GM12801 (cell line): Measurements from ENCODE around the gene TNFRSF8.

Experiments used
- TF ChIP-seq, protein P1 (sequence below): IDR thresholded peaks from one replicate; pipeline ENCODE4 v1.5.1; 2011; ENCODE audit warnings: control low read depth; ENCODE audit not compliant: insufficient read length; ENCODE audit errors: extremely low read depth

The TNFRSF8 gene

DNA sequence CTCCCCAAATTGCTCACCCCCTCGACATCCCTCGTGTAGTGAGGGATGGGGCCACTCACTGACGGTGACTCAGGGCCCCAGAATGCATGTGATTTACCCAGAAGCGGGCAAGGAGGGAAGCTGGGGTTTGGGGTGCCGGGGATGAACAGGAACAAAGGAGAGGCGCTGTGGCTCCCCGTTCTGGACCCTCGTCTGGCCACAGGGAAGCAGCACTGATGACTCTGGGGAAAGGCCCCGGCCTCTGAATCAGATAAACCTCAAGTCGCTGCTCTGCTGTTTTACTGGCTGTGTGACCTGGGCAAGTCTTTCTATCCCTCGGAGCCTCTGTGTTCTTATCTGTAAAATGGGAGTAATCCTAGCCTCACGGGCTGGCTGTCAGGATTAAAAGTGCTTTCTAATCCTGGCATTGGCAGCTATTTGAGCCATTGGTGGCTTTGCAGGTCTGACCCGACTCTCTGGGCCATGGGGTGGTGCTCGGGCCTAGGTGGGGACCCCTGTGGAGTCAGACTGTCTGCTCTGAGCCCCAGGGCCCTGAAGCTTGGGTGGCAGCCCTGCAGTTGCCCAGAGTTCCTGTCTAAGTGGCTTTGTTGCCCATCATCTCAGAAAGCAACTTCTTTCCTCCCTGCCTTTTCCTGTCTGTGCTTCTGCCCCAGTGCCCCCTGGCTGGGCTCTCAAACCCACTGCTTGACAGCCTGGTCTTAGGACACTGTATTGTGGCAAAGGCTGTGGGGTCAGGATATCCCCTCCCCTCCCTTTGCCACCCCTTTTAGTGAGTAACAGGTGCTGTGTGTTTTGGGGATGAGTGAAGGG, 109.1 kb downstream of the TNFRSF8 start:
- TF ChIP-seq, protein P1, sequence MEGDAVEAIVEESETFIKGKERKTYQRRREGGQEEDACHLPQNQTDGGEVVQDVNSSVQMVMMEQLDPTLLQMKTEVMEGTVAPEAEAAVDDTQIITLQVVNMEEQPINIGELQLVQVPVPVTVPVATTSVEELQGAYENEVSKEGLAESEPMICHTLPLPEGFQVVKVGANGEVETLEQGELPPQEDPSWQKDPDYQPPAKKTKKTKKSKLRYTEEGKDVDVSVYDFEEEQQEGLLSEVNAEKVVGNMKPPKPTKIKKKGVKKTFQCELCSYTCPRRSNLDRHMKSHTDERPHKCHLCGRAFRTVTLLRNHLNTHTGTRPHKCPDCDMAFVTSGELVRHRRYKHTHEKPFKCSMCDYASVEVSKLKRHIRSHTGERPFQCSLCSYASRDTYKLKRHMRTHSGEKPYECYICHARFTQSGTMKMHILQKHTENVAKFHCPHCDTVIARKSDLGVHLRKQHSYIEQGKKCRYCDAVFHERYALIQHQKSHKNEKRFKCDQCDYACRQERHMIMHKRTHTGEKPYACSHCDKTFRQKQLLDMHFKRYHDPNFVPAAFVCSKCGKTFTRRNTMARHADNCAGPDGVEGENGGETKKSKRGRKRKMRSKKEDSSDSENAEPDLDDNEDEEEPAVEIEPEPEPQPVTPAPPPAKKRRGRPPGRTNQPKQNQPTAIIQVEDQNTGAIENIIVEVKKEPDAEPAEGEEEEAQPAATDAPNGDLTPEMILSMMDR = no peak

- TF ChIP-seq, protein P1 = no peak
Observed at GRCh38 chr1:12173041-12173509, 110.0 kb downstream of the TNFRSF8 start.

DNA sequence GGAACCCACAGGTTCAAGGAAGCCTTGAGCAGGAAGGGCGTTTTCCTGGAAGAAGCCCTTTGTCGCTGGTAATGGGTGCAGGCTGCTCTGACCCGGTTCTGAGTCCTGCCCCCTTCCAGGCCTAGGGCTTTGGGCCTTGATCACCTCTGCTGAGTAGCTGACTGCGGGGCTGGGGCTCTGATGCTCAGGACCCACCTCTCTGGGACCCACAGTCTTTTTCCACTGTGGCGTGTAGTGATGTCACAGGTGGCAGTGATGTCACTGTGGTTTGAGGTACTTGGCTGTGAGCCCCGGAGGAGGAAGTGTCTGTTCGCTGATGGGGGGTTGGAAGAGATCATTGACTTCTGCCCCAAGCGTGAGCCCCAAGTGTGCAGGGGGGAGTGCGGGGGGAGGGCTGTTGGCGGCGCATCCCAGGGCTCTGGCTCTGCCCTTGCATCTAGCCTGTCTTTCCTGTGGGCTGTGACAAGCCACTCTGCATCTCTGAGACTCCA, 110.6 kb downstream of the TNFRSF8 start:
- TF ChIP-seq, protein P1 = no peak

GRCh38 chr1:12174924-12175810, 112.1 kb downstream of the TNFRSF8 start:
- TF ChIP-seq, protein P1 = no peak

- TF ChIP-seq, protein P1 = no peak
Observed at GRCh38 chr1:12176298-12177118, 113.4 kb downstream of the TNFRSF8 start.

DNA sequence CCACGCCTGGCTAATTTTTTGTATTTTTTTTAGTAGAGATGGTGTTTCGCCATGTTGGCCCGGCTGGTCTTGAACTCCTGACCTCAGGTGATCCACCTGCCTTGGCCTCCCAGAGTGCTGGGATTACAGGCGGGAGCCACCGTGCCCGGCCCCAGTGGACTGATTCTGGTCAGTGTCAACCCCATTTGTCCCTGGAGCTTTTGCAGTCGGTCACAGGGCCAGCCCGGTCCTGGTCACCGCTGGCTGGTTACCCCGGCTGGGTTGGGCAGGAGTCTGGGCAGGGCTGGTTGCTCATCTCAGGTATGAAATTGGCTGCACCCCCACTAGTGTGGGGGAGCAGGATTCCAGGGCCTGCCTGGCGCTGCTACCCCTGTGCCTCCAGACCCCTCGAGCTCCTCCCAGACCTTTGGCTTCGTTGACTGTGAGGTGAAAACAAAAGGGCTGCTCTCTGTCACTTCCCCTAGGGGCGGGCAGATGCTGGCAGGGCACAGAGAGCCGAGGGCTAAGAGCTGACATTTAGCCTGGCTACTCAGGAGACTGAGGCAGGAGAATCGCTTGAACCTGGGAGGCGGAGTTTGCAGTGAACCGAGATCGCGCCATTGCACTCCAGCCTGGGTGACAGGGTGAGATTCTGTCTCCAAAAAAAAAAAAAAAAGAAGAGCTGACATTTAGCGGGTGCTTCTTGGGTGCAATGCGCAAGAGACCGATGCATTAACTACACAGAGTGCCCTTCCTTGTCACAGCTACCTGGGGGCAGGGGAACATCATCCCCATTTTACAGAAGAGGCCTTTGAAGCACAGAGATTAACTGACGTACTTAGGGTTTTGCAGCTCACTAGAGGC, 114.3 kb downstream of the TNFRSF8 start:
- TF ChIP-seq, protein P1 = no peak
